Femur (tissue), 1 donor: ENCODE data around the gene DRAXIN.

Experiments
- DNase-seq: peaks from one replicate; pipeline ENCODE4 v3.0.0-alpha.2; 2017

The DRAXIN gene

GRCh38 chr1:11712285-11712684 is 20.8 kb downstream of the DRAXIN start:
- DNase-seq: peak; percentile 12

GRCh38 chr1:11713095-11713494 is 21.6 kb downstream of the DRAXIN start:
- peak; percentile 11 for DNase-seq

GRCh38 chr1:11714831-11715575 is 23.5 kb downstream of the DRAXIN start:
- peak; percentile 11 for DNase-seq

DNA sequence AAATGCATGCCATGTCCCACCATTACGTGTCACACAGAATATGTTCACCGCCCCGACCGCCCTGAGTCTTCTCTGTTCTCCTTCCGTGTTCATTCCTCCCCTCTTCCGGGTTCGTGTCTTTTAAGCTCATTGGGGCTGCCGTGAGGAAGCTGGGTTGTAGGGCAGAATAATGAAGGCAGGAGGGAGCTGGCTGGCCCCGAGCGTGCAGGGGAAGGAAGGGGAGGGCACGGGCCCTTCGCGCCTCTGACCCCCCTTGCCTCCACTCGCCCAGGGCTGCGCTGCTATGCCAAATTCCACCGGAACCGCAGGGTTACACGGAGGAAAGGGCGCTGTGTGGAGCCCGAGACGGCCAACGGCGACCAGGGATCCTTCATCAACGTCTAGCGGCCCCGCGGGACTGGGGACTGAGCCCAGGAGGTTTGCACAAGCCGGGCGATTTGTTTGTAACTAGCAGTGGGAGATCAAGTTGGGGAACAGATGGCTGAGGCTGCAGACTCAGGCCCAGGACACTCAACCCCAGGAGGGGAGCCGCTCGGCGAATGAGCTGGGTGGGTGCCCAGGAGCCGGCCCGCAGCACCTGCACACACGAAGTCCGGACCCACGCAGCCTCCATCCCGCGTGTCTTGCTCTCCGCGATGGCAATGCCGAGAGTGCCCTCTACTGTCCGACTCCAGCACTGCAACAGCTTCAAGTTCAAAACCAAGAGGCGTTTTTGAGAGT is 28.0 kb downstream of the DRAXIN start:
- DNase-seq: peak; percentile 83

DNA sequence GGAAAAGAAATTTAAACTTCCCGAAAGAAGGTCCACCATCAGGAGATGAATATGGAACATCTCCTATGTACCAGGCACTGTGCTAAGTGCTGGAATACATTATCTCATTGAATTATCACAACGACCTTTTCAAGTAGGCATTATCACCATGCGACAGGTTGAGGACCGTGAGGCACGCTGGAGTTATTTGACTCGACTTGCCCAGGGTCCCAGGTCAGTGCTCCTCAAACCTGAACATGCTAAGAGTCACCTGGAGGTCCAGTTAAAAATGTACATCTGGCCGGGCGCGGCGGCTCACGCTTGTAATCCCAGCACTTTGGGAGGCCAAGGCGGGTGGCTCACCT is 28.5 kb downstream of the DRAXIN start:
- DNase-seq: peak; percentile 12

DNA sequence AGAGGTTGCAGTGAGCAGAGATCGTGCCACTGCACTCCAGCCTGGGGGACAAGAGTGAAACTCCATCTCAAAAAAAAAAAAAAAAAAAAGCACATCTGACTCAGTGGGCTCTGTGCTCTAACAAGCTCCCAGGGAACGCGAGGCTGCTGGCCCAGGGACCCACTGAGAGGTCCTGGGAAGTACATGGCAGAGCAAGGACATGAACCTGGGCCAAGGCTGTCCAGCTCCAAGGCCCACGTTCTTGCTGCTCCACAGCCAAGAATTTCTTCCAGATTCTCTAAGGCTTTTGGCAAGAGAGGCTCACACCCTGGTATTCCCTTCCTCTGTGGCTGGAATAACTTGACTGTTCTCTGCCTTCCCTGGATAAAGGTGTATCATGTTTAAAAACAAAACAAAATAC is 29.0 kb downstream of the DRAXIN start:
- peak; percentile 31 for DNase-seq

DNA sequence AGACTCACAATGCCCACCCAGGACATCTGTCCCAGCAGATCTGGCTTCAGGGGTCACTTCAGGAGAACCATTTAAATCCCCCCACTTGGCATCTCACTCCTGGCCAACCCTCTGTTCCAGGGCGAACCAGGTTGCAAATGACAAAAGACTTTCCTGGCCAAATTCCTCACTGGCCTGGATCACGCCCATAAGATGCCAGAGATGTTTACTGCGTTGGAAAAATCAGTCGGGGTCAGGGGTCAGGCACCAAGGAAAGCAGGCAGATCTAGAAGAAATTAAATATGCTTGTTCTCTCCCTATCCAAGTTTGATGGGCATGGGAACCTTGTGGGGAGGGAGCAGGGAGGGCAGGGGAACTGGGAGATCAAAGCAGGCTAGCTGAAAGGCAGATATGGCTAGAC is 29.8 kb downstream of the DRAXIN start:
- DNase-seq: no peak

GRCh38 chr1:11722538-11722937 is 31.0 kb downstream of the DRAXIN start:
- no peak for DNase-seq

- no peak for DNase-seq
Measured at GRCh38 chr1:11725616-11726015, 34.1 kb downstream of the DRAXIN start.

DNA sequence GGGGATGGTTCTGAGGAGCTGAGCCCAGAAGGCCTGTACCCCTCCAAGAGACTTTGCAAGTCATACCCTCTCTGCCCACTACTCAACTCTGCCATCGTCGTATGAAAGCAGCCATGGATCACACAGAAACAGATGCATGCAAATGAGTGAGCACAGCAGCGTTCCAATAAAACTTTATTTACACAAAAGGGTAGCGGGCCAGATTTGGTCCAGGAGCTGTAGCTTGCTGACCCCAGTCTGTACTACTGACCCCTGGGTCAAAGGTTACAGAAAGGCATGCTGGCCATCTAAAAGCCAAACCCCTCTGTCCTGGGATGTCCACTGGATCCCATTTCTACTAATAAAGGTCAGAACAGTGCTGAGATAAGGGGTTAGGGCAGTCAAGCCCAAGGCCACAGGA is 35.6 kb downstream of the DRAXIN start:
- DNase-seq: no peak

- DNase-seq: no peak
Measured at GRCh38 chr1:11728126-11728806, 36.8 kb downstream of the DRAXIN start.

DNA sequence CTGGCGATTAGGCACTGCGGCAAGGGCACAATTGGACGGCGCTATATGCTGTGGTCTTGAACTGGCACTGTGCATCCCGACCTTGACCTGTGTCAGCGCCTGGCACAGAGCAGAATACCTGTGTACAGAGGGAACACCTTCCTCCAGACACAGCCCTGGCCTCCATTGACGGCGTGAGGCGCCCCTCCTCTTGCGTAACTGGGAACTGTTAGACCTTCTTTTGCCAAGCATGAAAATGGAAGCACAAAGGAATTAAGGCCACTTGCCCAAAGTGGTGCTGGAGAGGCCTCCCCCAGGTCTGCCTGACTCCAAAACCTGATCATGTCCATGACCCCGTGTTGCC is 37.6 kb downstream of the DRAXIN start:
- DNase-seq: no peak

- DNase-seq: no peak
Measured at GRCh38 chr1:11729498-11730428, 38.3 kb downstream of the DRAXIN start.

DNA sequence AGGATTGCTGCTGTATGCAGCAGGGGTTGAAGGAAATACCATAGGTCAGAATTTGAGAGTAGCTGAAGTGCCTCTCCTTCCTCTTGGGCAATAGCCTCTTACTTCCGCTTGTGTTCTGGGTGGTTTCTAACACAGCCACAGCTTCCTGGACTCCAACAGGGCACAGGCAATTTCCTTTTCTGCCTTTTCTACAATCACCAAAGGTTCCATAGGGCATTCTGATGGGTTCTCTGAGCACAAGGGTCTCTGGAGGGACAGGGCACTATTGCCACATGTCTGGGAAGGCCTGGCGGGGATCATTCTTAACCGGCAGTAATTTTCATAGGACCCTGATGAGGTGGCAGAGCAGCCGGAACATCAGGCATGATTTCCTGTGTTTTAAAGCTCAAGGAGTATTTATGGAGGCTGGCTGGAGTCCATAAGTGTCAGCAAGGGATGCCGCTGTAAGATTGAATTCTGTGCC is 39.0 kb downstream of the DRAXIN start:
- no peak for DNase-seq

GRCh38 chr1:11731691-11732283 is 40.3 kb downstream of the DRAXIN start:
- DNase-seq: peak; percentile 89

DNA sequence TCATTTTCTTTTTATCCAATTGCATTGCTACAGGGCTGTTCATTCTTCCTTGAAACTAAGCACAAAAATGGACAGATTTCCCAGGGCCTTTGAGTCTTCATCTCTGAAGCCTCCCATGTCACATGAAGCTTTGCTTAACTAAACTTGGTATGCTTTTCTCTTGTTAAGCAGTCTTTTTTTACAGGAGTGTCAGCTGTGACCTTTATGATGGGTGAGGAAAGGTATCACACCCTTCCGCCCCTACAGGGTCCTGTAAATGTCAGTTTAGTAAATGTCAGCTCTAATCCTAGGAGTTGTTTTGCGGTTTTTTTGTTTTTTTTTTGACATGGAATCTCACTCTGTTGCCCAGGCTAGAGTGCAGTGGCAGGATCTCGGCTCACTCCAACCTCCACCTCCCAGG is 41.8 kb downstream of the DRAXIN start:
- DNase-seq: no peak

DNA sequence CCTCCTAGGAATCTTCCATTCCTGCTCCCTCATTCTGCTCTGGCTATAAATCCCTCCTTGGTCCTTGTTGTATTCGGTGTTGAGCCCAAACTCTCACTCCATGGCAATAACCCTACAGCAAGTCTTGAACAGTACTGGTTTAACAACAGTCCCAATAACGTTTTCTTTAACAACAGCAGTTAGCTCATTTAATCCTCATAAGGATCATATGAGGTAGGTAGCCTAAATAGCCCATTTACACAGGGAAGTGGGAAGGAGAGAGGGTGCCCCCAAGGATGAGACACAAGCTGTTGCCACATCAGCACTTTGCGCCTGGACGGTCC is 44.0 kb downstream of the DRAXIN start:
- DNase-seq: no peak

DNA sequence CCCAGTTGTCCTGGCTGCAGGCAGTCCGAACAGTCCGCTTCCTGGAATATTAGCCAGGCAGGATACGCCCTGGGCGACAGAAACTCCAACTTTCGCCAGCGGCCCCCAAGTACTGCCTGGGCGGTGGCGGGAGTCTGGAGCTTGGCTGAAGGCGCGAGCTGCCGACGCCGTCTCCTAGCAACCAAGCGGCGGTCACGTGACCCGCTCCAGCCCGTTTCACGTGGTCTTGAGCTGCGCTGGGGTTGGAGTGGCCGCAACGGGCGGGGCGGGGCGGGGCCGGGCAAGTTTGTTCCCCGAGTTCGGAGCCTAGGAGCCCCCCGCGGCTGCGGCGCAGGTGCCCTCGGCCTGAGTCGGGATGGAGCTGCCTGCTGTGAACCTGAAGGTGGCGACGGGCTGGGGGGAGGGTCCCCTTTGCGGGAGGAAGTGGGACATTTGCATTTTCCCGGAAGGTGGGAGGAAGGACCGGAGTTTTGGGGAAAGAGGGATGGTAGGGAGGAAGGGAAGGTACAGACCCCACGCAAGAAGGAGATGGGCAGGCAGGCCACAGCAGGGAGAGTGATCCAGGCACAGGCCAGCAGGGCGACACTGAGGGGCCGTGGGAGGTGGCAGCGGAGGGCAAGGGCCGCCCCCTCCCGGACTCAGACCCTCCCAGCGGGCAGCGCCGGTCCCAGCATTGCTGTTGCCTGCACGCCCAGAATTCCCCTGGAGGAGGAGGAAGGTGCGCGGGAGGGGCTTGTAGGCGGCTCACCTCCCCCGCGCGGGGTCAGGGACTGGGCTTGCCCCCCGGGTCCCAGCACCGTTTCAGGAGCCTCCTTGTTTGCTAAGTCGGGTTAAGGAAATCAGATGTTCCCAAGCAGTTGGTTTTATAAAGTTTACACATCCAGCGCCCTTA is 44.6 kb downstream of the DRAXIN start, which contains the start of gene AGTRAP:
Gene AGTRAP, plus strand, starts transcription at position 283 of the 892 bp plus-strand sequence. Its CDS starts 73 bp downstream, at position 356.
- peak; percentile 98 for DNase-seq

GRCh38 chr1:11736746-11737639 is 45.5 kb downstream of the DRAXIN start:
- peak; percentile 66 for DNase-seq

DNA sequence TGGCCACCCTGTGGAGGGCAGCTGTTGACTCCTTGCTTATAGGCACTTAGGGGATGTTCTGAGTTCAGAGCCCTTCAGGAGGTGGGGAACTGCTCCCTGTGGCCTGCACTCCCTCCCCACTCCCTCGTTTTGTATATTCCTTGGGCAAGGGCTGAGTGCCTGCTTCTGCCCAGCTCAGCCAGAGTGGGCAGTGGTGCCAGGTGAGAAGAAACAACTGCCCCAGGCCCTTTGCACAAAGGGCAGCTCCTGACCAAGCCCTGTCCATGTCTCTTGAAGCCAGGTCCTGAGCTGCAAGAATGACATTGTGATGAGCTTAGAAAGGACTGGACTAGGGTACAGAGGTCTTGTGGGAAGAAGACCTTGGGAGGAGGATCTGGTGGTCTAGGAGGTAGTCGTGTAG is 46.6 kb downstream of the DRAXIN start:
- DNase-seq: no peak
